Measurements from ENCODE around the gene UBXN1.

The UBXN1 gene, protein sequence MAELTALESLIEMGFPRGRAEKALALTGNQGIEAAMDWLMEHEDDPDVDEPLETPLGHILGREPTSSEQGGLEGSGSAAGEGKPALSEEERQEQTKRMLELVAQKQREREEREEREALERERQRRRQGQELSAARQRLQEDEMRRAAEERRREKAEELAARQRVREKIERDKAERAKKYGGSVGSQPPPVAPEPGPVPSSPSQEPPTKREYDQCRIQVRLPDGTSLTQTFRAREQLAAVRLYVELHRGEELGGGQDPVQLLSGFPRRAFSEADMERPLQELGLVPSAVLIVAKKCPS
- total RNA-seq, result 113 to 122 reads per million in 2 donors

DNA sequence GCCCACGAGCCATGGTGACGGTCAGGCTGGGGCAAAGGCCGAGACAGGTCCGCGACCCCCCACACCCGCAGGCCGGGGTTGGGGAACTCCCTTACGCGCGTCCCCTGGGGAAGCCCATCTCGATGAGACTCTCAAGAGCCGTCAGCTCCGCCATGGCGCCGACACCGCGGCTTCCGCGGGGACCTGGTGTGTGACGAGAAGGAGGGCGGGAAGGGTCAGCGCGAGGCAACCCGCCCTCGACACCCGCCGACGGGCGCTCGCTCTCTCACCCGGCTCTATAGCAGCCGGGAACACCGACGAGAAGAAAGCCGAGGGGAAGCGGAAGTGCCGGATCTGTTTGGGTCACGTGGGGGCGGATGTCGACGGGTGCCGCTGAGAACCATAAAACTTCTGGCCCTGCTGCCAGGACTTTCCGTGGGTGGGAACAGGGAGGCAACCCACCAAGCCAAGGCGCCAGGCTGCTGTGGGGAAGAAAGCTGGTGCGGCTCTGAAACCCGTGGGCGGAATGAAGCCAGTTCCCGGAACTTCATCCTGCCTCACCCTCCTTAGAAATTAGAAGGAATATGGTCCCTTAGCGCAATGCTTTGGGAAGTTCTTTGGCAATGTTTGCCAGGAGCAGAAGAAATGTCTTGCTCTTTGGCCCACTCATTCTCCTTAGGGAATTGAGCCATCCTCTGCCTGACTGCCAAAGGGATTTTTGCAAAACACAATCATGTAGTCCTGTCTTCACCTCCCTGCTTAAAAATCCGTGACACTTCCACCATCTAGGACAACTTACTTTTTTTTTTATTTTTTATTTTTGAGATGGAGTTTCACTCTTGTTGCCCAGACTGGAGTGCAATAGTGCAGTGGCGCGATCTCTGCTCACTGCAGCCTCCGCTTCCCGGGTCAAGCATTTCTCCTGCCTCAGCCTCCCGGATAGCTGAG is at the start of gene UBXN1:
Gene UBXN1, minus strand, starts transcription at position 304 of the 927 bp plus-strand sequence. Its CDS starts 150 bp downstream, at position 154.
- DNase-seq, result peak; percentile 74

DNA sequence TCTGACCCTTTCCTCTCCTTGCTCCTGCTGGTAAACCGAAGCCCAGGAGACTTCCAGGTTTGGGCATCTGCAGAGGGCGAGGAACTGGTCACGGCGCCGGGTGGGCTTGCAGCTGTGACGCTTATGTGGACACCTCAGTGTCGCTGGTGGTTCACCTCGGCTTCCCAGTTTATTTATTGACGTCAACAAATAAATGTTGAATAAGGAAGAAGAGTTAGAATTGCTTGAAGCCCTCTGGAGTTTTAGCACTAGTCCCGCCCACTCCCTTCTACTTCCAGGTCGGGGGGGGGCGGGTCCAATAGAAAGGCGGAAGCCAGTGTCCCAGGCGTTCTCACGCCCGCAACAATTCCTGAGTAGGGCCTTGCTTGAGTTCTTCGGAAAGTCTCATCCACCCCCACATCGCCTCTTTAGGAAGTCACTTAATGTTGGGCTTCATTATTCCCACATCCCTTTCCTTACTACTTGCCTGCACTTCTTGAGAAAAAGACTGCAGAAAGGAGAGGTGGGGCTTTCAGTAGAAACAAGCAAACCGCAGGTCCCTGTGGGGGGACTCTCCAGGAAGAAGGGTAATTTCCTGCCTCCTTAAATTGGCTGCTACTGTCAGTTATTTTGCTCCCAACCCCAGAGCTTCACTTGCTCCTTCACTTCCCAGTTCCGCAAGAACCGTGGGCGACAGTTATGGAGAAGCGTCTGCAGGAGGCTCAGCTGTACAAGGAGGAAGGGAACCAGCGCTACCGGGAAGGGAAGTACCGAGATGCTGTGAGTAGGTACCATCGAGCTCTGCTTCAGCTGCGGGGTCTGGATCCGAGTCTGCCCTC is 49.5 kb upstream of the UBXN1 start, which contains the start of gene TTC9C:
Gene TTC9C, plus strand, starts transcription at position 316 of the 818 bp plus-strand sequence. Its CDS starts 363 bp downstream, at position 679.
- DNase-seq, result peak; percentile 37

DNA sequence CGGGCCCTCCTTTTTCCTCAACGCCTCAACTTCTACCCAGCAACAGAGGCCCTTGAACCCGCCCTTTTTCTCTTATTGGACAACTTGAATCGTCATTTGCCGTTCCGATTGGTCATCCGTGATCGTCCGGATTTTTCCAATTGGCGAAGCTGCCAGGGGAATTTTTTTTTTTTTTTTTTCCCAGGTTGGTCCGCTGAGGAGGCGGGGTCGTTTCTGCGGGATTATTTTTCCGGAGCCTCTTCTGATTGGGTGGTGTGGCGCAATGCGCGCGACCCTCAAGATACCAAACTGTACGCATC is 48.9 kb upstream of the UBXN1 start:
- no peak for DNase-seq

DNA sequence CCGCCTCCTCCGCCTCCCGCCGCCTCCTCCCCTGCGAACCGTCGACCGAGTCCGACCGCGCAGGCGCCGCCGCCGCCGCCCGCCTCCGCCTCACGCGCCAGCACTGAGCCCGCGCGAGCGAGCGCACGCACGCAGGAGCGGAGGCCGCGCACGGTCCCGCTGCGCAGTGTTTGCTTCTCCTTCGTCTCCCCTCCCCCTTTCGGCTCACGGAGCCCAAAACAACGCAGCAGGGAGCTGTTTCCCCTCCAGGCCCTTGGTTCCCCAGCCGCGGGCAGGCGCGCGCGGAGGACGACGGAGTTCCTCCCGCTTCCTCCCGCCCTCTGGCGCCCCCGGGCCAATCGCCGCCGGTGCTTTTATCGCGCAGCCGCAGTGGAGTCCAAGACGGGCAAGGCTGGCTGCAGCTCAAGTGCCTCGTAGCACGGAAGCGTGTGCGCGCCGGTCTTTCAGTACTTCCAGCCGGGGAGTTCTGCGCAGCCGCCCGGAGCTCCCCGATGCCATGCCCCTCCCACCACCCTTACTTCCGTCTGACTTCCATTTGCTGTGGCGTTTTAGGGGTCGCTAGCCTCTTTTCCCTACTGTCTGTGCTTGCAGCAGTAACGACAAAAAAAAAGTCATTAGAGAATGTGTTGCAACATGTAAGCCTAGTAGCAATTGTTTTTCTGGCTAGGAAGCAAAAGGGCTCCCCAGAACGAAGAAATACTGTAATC is 48.4 kb upstream of the UBXN1 start, which contains the start of gene HNRNPUL2:
Gene HNRNPUL2, minus strand, starts transcription at position 293 of the 707 bp plus-strand sequence. CDS start 301 bp downstream, outside the sequence.
- peak; percentile 99 for DNase-seq

DNA sequence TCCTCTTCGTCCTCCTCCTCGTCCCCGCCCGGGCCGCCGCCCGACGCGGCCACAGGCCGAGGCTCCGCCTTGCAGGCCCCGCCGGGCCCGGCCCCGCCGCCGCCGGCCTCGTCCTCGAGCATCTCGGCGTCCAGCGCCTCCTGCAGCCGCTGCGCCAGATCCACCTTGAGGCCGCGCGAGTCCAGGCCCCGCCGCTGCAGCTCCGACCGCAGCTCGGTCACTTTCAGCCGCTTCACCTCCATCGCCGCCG is 48.0 kb upstream of the UBXN1 start:
- DNase-seq, result no peak

DNA sequence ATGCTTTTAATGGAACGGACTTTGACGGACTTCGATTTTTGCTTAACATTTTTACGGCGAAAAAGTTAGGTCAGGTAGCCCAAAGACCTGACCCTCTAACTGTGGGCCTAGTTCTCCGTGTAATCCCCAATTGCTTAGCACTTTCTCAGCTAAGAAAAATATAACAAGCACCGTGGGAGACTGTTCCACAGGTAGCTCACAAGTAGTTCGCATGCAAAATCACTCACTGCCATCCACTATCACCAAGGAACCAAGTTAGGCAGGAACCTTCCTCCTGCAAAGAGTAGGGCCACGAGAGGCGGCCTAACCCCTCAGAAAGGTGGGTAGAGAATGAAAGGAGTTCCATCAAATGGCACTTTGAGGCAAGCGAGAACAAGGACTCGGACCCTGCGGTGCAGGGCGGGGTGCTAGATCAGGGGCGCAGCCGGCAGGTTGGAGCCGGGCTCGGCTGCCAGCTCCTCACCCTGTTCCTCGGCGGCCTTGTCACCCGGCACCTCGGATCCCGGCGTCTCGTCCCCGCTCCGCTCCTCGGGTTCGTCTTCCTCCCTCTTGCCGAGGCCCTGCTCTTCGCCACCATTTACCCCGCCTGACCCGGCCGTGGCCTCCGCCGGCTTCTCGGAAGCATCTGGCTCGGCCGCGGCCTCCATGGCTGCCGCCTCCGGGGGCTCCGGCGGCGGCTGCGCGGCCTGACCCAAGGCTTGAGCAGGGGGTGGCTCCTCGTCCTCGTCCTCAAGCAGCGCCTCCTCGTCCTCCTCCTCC is 47.5 kb upstream of the UBXN1 start:
- no peak for DNase-seq

- no peak for DNase-seq
These were observed 46.8 kb upstream of the UBXN1 start for GRCh38 chr11:62725646-62726045.

GRCh38 chr11:62724171-62724570 is 45.3 kb upstream of the UBXN1 start:
- no peak for DNase-seq

GRCh38 chr11:62721994-62722393 is 43.1 kb upstream of the UBXN1 start:
- DNase-seq, result no peak

DNA sequence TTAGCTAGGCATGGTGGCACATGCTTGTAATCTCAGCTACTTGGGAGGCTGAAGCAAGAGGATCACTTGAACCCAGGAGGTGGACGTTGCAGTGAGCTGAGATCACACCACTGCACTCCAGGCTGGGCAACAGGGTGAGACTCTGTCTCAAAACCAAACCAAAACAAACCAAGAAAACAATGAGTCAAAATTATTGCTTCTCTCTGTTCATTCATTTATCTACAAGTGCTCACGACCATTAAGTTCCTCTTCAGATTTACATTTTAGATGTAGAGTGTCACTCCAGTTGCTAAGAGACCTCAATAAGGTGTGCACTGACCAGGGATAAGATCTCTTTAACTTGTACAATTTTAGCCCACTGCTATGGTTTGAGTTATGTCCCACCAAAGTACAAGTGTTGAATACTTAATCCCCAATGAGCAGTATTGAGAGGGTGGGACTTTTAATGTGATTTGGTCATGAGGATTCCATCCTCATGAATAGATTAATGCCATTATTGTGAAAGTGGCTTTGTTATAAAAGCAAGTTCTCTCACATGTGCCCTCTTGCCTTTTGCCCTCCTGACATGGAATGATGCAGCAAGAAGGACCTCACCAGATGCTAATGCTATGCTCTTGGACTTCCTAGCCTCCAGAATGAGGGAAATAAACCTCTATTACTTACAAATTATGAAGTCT is 40.6 kb upstream of the UBXN1 start:
- no peak for DNase-seq

GRCh38 chr11:62716816-62717215 is 37.9 kb upstream of the UBXN1 start:
- DNase-seq, result no peak

GRCh38 chr11:62716206-62716605 is 37.3 kb upstream of the UBXN1 start:
- DNase-seq, result no peak

GRCh38 chr11:62715150-62716130 is 36.6 kb upstream of the UBXN1 start:
- DNase-seq, result no peak

GRCh38 chr11:62713343-62713742 is 34.5 kb upstream of the UBXN1 start:
- DNase-seq, result no peak

- DNase-seq, result no peak
These were observed 34.0 kb upstream of the UBXN1 start for GRCh38 chr11:62712861-62713260.

DNA sequence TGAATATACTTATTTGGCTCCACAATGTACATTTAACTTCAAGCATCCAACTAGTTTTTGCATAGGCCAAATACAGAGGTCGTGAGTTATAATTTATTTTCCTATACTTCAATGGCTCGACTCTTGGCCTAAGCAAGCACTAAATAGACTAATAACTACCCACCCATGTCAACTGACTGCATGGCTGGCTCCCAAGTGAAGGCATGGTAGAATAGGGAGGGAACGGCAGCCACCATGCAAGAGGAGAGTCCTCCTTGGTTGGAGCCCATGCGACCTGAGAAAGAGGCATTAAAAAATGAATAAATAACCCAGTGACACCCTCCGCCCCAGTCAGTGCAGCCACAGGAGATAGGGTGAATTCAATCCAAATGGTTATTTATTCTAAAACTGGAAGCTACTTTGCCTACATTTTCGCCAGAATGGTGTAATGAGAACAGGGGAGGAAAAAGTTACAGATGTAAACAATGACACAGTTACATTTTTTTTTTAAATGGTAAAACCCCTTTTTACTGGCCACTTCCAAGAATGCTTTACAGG is 33.5 kb upstream of the UBXN1 start:
- no peak for DNase-seq

GRCh38 chr11:62710001-62710345 is 31.1 kb upstream of the UBXN1 start:
- DNase-seq, result no peak

GRCh38 chr11:62709247-62710000 is 30.6 kb upstream of the UBXN1 start:
- peak; percentile 65 for DNase-seq

GRCh38 chr11:62708793-62709192 is 29.9 kb upstream of the UBXN1 start:
- DNase-seq, result no peak
